DOHH2 (cell line): ENCODE measurements around the gene SLC9A7.

Experiments
- CTCF ChIP-seq: fragments of 200-600 bp; sonication (generic); IDR thresholded peaks from one replicate; pipeline ENCODE4 v1.5.1; 2014; ENCODE audit warnings: antibody characterized with exemption, mild to moderate bottlenecking, low read depth, low read length; ENCODE audit not compliant: poor library complexity, severe bottlenecking
- EZH2phosphoT487 ChIP-seq: fragments of 200-600 bp; sonication (generic); IDR thresholded peaks from 2 replicates; pipeline ENCODE4 v1.6.1; 2017; ENCODE audit warnings: borderline replicate concordance, mild to moderate bottlenecking, antibody characterized with exemption, low read length, moderate library complexity, mixed read lengths

- TF ChIP-seq CTCF (no peak), EZH2phosphoT487 (no peak)
Observed at GRCh38 chrX:46676399-46677356, 82.2 kb downstream of the SLC9A7 start.
